Hematopoietic multipotent progenitor cell treated with erythropoietin and hydrocortisone succinate and interleukin-3 and kit ligand, for 17 days (in vitro differentiated cells): ENCODE data around the gene LY6G6C.
A peak's percentile ranks its signal among the peaks of the same experiment; 100 is the strongest.

Experiments used
- DNase-seq: peaks from one replicate; pipeline ENCODE4 v3.0.0-alpha.2; 2015; ENCODE audit warnings: low spot score

The LY6G6C gene

GRCh38 chr6:31721351-31722020 lies at the start of gene LY6G6C:
Gene LY6G6C (minus strand): TSS chr6:31721746. CDS start chr6:31721679, 67 bp downstream.
- DNase-seq: no peak

- DNase-seq: no peak
Measured at GRCh38 chr6:31770860-31771259, 49.3 kb upstream of the LY6G6C start.

- DNase-seq: peak; percentile 93
Measured at GRCh38 chr6:31769684-31770371, 48.3 kb upstream of the LY6G6C start.

GRCh38 chr6:31768363-31769257 lies 47.1 kb upstream of the LY6G6C start:
- DNase-seq: no peak

GRCh38 chr6:31767096-31767645 lies 45.6 kb upstream of the LY6G6C start:
- no peak for DNase-seq

GRCh38 chr6:31765910-31766794 lies 44.6 kb upstream of the LY6G6C start:
- no peak for DNase-seq

- DNase-seq: no peak
Measured at GRCh38 chr6:31765559-31765909, 44.0 kb upstream of the LY6G6C start.

- DNase-seq: no peak
Measured at GRCh38 chr6:31764198-31764597, 42.7 kb upstream of the LY6G6C start.

- no peak for DNase-seq
Measured at GRCh38 chr6:31763619-31763940, 42.0 kb upstream of the LY6G6C start.

GRCh38 chr6:31762878-31763618 lies 41.5 kb upstream of the LY6G6C start:
- DNase-seq: no peak

GRCh38 chr6:31762356-31762755 lies 40.8 kb upstream of the LY6G6C start, which contains the start of gene SAPCD1:
Gene SAPCD1 (plus strand): TSS chr6:31762656. CDS start chr6:31763055, 399 bp downstream.
- no peak for DNase-seq

- DNase-seq: no peak
Measured at GRCh38 chr6:31761343-31761742, 39.8 kb upstream of the LY6G6C start.

- DNase-seq: no peak
Measured at GRCh38 chr6:31760790-31761189, 39.2 kb upstream of the LY6G6C start.

- no peak for DNase-seq
Measured at GRCh38 chr6:31758281-31758680, 36.7 kb upstream of the LY6G6C start.

- DNase-seq: no peak
Measured at GRCh38 chr6:31752739-31753319, 31.3 kb upstream of the LY6G6C start.

- no peak for DNase-seq
Measured at GRCh38 chr6:31750411-31751022, 29.0 kb upstream of the LY6G6C start.

GRCh38 chr6:31749301-31750036 lies 27.9 kb upstream of the LY6G6C start:
- no peak for DNase-seq

GRCh38 chr6:31744422-31744821 lies 22.9 kb upstream of the LY6G6C start:
- DNase-seq: no peak

GRCh38 chr6:31742894-31743293 lies 21.3 kb upstream of the LY6G6C start:
- no peak for DNase-seq
